GM18502 (cell line): ENCODE results near the gene RMI2.

Source experiments
- ATAC-seq: cut with Tn5 transposase; IDR thresholded peaks from one replicate; pipeline ENCODE4 v1.9.1; 2021; ENCODE audit warnings: mild to moderate bottlenecking; ENCODE audit not compliant: unreplicated experiment, poor library complexity

Gene RMI2

DNA sequence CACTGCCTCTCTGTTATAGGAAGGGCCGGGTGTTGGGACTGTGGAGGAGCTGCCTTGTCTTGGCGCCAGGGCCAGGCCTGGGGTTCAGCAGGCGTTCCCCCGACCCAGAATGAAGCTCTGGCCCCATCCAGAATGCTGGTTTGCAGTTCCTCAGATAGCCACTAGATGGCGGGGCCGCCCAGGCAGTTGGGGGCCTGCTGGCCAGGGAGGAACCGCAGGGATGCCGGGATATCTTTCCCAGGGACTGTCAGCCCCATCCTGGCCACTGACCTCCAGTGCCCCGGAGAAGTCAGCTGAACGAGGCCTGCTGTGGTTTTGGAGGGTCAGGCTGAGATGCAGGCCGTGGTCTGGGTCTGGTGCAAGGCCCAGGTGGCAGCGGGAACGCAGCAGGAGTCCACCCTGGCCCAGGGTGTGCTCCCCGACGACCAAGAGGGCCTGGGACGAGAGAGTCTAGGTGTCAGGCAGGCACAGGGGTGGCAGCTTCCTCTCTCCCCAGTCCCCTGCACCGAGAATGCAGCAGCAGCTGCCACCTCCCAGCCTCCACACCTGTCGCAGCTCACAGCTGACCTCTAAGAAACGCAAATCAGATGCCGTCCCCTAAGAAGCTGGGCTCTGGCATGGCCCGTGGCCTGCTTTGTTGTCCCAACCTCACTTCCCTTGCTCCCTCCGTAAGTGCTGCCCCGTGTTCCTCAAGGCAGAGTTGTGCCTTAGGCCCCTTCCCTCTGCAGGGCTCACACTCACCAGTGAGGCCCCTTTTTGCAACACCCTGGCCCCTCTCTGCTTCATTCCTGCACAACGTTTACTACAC, 51.2 kb downstream of the RMI2 start:
- ATAC-seq = no peak

DNA sequence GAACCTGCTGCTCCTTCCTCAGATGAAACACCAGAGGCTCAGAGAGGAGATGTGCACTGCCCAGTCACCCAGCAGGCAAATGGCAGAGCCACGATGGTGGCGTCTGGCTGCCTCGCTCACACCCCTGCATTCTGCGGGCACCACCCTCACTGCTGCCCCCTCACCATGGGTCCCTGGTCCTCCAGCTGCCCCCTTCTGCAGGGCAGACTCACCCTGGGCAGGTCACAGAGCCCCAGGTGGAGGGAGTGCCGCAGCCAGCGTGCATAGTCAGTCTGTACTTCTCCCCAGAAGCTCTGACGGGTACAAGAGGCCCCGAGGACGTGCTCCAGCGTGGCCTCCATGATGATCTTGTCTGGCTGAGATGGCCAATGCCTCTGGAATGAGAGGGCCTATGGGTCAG, 52.9 kb downstream of the RMI2 start:
- ATAC-seq = no peak

DNA sequence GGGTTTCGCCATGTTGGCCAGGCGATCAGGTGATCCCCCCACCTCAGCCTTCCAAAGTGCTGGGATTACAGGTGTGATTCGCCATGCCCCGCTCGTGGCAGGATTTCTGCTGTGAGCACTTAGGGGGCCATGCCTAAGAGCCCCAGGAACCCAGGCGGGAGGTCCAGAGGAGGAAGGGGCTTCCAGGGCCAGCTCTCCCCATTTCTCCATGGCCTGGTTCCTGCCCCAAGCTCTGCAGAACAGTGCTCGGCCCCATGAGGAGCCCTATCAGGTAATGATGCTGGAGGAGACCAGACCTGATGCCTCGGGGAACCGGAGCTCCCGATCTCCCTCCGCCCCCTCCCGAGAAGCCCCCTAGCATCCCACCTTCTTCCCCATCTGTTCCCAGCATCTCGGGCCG, 53.6 kb downstream of the RMI2 start:
- no peak for ATAC-seq

DNA sequence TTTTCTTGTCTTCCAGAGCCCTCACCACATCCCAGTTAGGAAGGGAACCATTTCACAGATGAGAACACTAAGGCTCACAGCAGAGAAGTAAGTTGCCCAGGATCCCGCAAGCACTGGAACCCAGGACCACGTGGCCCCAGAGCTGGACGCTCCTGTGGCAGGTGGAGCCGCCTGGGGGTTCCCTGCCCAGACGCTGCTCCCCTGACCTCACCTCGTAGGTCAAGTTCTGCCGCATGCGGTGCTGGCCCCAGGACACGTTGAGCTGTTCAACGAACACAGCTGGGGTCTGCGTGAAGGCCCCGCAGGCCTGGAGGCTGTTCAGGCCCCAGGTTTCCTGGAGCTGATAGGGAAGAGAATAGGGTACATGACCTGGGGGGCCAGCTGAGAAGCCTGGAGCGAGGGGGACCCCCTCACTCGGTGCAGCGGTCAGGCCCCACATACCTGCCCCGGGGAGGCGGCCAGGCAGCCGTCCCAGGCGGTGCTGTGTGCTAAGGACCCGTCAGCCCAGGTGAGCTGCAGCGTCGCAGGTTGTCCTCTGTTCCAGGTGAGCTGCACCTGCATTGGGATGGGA, 54.1 kb downstream of the RMI2 start:
- ATAC-seq = no peak

DNA sequence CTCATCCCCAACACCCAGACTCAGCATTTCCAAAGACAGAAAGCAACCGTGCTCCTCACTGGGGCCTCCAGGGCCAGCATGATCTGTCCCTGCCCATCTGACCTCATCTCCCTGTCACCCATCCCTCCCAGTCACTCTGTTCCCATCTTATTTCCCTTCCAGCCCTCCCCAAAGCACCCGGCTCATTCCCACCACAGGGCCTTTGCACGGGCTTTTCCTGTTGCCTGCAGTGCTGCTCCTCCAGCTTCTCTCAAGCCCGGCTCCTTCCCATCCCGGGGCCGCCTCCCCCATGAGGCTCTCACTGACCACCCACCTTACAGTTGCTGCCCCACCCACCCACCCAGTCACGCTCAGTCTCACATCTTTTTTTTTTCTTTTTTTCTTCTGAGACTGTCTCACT, 54.8 kb downstream of the RMI2 start:
- ATAC-seq = no peak
